ENCODE measurements around the gene FN3K.

The FN3K gene

DNA sequence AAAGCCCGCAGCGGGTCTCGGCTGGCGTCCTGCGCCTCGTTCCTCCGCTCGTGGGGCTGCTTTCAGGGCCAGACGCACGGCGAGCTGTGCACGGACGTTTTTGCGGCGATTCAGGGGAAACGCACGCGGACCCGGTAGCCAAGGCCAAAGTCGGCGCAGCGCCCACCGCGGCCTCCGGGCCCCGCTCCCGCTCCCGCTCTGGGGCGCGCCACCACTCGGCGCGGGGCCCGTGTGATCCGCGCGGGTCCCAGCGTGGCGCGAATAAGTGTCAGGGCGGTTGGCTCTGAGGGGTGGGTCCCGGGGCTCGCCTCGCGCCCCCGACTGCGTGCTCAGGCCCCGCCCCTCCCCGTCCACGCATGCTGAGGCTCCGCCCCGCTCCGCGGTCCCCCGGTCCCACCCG is 15.8 kb downstream of the FN3K start:
- Histone ChIP-seq H3K4me1 (ENCODE audit: control insufficient read depth in 5 of 5, insufficient read depth in 5 of 5, low read length in 5 of 5) (peaks cover 0 to 14% (median 13%) of the 10 kb centered on the region in 5 donors), H3K9ac (ENCODE audit: low read length in 5 of 5) (no peak overlapping the region), H3K27ac (ENCODE audit: low read depth, low read length) (no peak overlapping the region), H3K9me3 (ENCODE audit: control insufficient read depth in 5 of 5, low read length in 5 of 5) (peaks cover 0 to 5% (median 2%) of the 10 kb centered on the region in 5 donors), H3K27me3 (ENCODE audit: control insufficient read depth in 5 of 5, insufficient read depth in 4 of 5, low read length in 5 of 5) (no peaks in the 10 kb centered on the region), H3K36me3 (ENCODE audit: control insufficient read depth in 5 of 5, insufficient read depth in 5 of 5, low read length in 5 of 5) (peaks cover 0 to 5% (median 0%) of the 10 kb centered on the region in 5 donors), H3K4me3 (ENCODE audit: low read depth in 1 of 5, low read length in 5 of 5) (peak overlapping the region in 4 of 5 donors; percentile 55 to 62 (median 60))

DNA sequence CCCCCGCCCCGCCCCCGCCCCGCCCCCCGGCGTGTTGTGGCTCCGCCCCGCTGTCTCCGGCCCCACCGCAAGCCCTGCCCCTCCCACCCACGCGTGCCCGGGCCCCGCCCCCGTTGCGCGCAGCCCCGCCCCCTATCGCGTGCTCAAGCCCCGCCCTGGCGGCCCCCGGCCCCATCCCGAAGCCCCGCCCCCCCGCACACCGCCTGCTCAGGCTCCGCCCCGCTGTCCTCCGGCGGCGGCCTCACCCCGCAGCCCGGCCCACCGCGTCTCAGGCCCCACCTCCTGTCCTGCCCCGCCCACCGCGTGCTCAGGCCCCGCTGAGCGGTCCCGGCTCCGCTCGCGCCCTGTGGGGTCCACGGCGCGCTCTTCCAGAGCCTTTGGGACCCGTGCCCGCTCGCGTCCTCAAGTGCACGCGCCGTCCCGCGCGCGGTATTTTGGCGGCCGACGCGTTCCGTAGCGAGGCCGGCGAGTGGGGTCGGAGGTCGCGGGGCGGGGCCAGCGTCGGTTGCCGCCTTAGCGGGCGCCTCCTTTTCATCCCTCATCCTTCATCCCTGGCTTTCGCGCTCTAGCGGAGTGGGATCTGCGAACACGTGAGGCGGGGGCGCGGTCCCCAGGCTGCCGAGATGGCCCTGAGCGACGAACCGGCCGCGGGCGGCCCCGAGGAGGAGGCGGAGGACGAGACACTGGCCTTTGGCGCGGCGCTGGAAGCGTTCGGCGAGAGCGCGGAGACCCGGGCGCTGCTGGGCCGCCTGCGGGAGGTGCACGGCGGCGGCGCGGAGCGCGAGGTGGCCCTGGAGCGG is 16.4 kb downstream of the FN3K start, which contains the start of gene TBCD:
TSS of gene TBCD (plus strand) at position 495 of the 800 bp plus-strand sequence. CDS start at position 624, 129 bp downstream.
- peak within 1 kb of the TSS; percentile 62 for H3K27ac ChIP-seq (ENCODE audit: low read depth, low read length)
- H3K36me3 ChIP-seq (ENCODE audit: control insufficient read depth in 5 of 5, insufficient read depth in 5 of 5, low read length in 5 of 5): peaks cover 0 to 7% (median 0%) of the 10 kb centered on the region in 5 donors
- H3K9ac ChIP-seq (ENCODE audit: low read length in 5 of 5): peak within 1 kb of the TSS in 4 of 5 donors; percentile 31 to 74 (median 65)
- peaks cover 0 to 14% (median 13%) of the 10 kb centered on the region in 5 donors for H3K4me1 ChIP-seq (ENCODE audit: control insufficient read depth in 5 of 5, insufficient read depth in 5 of 5, low read length in 5 of 5)
- no peaks in the 10 kb centered on the region for H3K27me3 ChIP-seq (ENCODE audit: control insufficient read depth in 5 of 5, insufficient read depth in 4 of 5, low read length in 5 of 5)
- peak within 1 kb of the TSS in 4 of 5 donors; percentile 72 to 90 (median 81) for H3K4me3 ChIP-seq (ENCODE audit: low read depth in 1 of 5, low read length in 5 of 5)
- peaks cover 0 to 4% (median 2%) of the 10 kb centered on the region in 5 donors for H3K9me3 ChIP-seq (ENCODE audit: control insufficient read depth in 5 of 5, low read length in 5 of 5)

DNA sequence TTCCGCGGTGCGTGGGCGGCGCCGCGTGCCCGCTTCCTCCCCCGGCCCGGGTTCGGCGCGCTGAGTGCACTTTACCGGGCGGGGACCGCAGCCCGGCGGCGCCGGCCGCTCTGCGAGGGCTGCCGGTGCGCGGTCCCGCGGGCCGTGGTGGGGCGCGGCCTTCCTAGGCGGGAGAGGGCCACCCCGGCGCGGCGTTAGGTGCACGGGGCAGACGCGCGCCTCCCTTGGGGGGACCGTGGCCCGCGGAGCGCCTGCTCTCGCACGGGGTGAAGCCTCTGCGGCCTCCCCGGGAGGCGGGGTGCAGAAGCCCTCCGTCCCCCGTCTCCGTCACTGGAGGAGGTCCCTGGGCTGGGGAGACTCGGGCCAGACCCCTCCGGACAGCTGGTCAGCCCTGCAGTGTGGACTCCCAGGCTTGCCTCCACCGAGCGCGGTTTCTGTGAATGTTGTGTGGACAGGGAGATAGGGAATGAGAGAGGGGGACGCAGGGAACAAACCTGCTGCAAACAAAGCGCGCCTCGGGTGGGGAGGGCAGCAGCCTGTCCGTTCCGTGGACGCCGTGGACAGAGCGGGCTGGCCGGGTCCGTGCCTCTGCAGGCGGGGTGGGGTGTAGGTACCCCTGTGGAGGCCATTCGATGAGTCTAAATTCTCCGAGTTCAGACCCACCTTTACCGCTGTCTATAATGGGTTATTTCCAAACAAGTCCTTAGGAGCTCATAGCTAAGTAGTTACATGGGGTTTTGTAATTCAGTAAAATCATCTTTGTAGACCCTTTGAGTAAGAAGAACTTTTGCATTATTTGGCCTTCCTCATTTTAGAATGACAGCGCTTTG is 17.2 kb downstream of the FN3K start:
- Histone ChIP-seq H3K9me3 (ENCODE audit: control insufficient read depth in 5 of 5, low read length in 5 of 5) (no peaks in the 10 kb centered on the region), H3K4me3 (ENCODE audit: low read depth in 1 of 5, low read length in 5 of 5) (peak overlapping the region; percentile 22 to 90 (median 75)), H3K27me3 (ENCODE audit: control insufficient read depth in 5 of 5, insufficient read depth in 4 of 5, low read length in 5 of 5) (no peaks in the 10 kb centered on the region), H3K4me1 (ENCODE audit: control insufficient read depth in 5 of 5, insufficient read depth in 5 of 5, low read length in 5 of 5) (peaks cover 0 to 14% (median 13%) of the 10 kb centered on the region in 5 donors), H3K9ac (ENCODE audit: low read length in 5 of 5) (peak overlapping the region in 4 of 5 donors; percentile 31 to 74 (median 65)), H3K27ac (ENCODE audit: low read depth, low read length) (peak overlapping the region; percentile 62), H3K36me3 (ENCODE audit: control insufficient read depth in 5 of 5, insufficient read depth in 5 of 5, low read length in 5 of 5) (peaks cover 0 to 7% (median 0%) of the 10 kb centered on the region in 5 donors)

DNA sequence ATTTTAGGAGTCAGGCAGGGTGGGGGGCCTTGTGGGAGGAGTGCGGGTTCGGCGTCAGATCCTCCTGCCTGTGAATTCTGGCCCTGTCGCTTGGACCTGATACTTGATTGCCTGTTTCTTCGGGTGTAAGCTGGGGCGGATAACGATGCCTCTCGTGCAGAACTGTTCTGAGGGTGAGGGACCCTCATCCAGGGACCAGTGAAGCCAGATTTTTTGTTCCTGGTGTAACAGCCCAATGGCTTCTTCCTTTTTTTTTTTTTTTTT is 17.7 kb downstream of the FN3K start:
- H3K4me3 ChIP-seq (ENCODE audit: low read depth in 1 of 5, low read length in 5 of 5): peak overlapping the region in 4 of 5 donors; percentile 22 to 90 (median 74)
- H3K9me3 ChIP-seq (ENCODE audit: control insufficient read depth in 5 of 5, low read length in 5 of 5): no peaks in the 10 kb centered on the region
- peak overlapping the region in 2 of 5 donors; percentile 60 to 74 for H3K9ac ChIP-seq (ENCODE audit: low read length in 5 of 5)
- H3K27ac ChIP-seq (ENCODE audit: low read depth, low read length): no peak overlapping the region
- H3K36me3 ChIP-seq (ENCODE audit: control insufficient read depth in 5 of 5, insufficient read depth in 5 of 5, low read length in 5 of 5): peaks cover 0 to 7% (median 0%) of the 10 kb centered on the region in 5 donors
- no peaks in the 10 kb centered on the region for H3K27me3 ChIP-seq (ENCODE audit: control insufficient read depth in 5 of 5, insufficient read depth in 4 of 5, low read length in 5 of 5)
- peaks cover 0 to 14% (median 13%) of the 10 kb centered on the region in 5 donors for H3K4me1 ChIP-seq (ENCODE audit: control insufficient read depth in 5 of 5, insufficient read depth in 5 of 5, low read length in 5 of 5)

DNA sequence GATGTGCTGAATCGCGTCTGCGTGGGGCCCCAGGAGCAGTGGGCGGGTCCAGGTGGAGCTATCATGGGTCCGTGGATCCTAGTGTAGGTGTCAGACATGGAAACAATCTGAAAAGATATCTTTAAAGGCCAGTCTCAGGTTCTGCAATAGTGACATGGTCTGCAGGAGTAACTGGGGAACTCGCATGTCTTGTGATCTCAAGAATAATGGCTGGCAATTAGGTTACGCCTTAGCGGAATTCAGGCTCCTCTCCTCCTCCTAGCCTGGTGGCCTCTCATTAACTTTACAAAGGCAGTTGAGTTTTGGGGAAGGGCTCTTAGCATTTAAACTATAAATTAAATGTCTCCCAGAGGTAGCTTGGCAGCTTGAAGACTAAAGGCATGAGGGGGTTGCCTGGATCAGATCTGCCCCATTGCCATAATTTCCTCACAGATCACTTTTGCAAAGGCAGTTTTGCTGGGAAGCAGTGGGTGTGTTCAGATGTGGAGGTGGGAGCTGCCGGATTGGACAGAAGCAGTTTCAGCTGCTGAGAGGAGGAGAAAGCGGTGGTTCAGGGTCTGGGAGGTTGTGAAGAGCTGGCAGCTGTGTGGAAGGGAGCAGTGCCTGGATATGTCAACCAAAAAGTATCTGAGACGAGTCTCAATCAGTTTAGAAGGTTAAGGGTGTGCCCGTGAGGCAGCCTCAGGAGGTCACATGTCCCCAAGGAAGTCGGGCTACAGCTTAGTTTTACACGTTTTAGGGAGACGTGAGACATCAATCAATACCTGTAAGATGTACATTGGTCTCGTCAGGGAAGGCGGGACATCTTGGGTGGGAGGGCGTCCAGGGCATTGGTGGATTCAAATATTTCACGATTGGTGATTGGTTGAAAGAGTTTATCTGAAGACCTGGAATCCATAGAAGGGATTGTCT is 19.1 kb downstream of the FN3K start:
- Histone ChIP-seq H3K9me3 (ENCODE audit: control insufficient read depth in 5 of 5, low read length in 5 of 5) (no peaks in the 10 kb centered on the region), H3K4me1 (ENCODE audit: control insufficient read depth in 5 of 5, insufficient read depth in 5 of 5, low read length in 5 of 5) (peaks cover 0 to 14% (median 13%) of the 10 kb centered on the region in 5 donors), H3K27me3 (ENCODE audit: control insufficient read depth in 5 of 5, insufficient read depth in 4 of 5, low read length in 5 of 5) (no peaks in the 10 kb centered on the region), H3K9ac (ENCODE audit: low read length in 5 of 5) (no peak overlapping the region), H3K27ac (ENCODE audit: low read depth, low read length) (no peak overlapping the region), H3K36me3 (ENCODE audit: control insufficient read depth in 5 of 5, insufficient read depth in 5 of 5, low read length in 5 of 5) (peaks cover 0 to 4% (median 0%) of the 10 kb centered on the region in 5 donors), H3K4me3 (ENCODE audit: low read depth in 1 of 5, low read length in 5 of 5) (no peak overlapping the region)

DNA sequence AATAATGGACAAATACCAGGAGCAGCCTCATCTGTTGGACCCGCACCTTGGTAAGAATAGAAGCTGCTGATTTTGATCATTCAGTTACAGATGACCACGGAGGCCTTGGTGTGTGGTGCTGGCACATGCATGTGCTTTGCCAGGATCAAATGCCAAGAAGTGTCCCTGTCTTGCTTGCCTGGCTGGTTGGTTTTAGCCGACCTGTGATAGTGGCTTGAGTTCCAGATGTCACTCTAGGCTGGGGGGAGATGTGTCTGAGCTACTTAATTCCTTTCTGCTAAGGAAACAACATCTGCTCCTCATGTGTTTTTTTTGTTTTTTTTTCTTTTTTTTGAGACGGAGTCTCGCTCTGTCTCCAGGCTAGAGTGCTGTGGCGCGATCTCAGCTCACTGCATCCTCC is 20.8 kb downstream of the FN3K start:
- Histone ChIP-seq H3K27ac (ENCODE audit: low read depth, low read length) (no peak overlapping the region), H3K36me3 (ENCODE audit: control insufficient read depth in 5 of 5, insufficient read depth in 5 of 5, low read length in 5 of 5) (peaks cover 0 to 4% (median 3%) of the 10 kb centered on the region in 5 donors), H3K9me3 (ENCODE audit: control insufficient read depth in 5 of 5, low read length in 5 of 5) (no peaks in the 10 kb centered on the region), H3K4me1 (ENCODE audit: control insufficient read depth in 5 of 5, insufficient read depth in 5 of 5, low read length in 5 of 5) (peaks cover 0 to 14% (median 12%) of the 10 kb centered on the region in 5 donors), H3K4me3 (ENCODE audit: low read depth in 1 of 5, low read length in 5 of 5) (no peak overlapping the region), H3K9ac (ENCODE audit: low read length in 5 of 5) (no peak overlapping the region), H3K27me3 (ENCODE audit: control insufficient read depth in 5 of 5, insufficient read depth in 4 of 5, low read length in 5 of 5) (no peaks in the 10 kb centered on the region)

DNA sequence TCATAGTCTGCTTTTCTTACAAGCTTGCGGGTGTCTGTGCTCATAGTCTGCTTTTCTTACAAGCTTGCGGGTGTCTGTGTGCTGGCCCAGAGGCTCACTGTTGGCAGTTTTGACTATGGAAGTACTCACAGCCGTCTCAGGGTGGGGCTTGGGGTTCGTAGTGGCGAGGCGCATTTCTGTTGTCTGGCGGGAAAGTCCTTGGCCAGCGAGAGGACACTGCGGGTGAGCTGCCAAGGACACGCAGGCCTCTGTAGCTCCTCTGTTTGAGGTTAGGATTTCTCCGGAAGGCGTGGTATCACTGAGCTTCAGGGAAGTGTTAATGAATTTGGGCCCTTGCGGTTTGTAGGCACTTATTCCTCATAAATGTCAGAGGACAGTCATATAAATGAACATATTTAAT is 30.0 kb downstream of the FN3K start:
- Histone ChIP-seq H3K9me3 (ENCODE audit: control insufficient read depth in 5 of 5, low read length in 5 of 5) (no peaks in the 10 kb centered on the region), H3K4me1 (ENCODE audit: control insufficient read depth in 5 of 5, insufficient read depth in 5 of 5, low read length in 5 of 5) (no peaks in the 10 kb centered on the region), H3K4me3 (ENCODE audit: low read depth in 1 of 5, low read length in 5 of 5) (no peak overlapping the region), H3K36me3 (ENCODE audit: control insufficient read depth in 5 of 5, insufficient read depth in 5 of 5, low read length in 5 of 5) (peaks cover 7 to 50% (median 37%) of the 10 kb centered on the region in 5 donors), H3K27me3 (ENCODE audit: control insufficient read depth in 5 of 5, insufficient read depth in 4 of 5, low read length in 5 of 5) (no peaks in the 10 kb centered on the region), H3K9ac (ENCODE audit: low read length in 5 of 5) (no peak overlapping the region), H3K27ac (ENCODE audit: low read depth, low read length) (no peak overlapping the region)

DNA sequence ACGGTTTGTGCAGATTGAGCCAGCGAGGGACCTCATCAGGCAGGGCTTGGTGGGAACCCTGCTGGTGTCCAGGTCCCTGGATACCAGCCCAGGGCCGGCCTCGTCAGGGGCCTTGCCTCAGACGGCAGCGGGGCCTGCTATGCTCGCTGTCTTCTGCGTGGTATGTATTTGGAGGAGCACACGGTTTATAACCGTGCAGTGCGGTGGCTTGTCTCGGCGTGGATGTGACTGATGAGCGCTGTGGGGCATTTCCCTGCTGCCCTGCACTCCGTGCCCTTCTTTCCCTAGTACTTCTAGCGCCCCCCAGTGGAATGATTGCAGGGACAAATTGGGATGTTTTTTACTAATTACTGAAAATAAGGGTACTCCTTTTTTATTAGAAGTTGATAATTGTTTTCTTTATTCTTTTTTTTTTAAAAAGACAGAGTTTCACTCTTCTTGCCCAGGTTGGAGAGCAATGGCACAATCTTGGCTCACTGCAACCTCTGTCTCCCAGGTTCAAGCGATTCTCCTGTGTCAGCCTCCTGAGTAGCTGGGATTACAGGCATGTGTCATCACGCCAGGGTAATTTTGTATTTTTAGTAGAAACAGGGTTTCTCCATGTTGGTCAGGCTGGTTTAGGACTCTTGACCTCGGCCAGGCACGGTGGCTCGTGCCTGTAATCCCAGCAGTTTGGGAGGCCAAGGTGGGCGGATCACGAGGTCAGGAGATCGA is 31.8 kb downstream of the FN3K start:
- no peak overlapping the region for H3K4me3 ChIP-seq (ENCODE audit: low read depth in 1 of 5, low read length in 5 of 5)

DNA sequence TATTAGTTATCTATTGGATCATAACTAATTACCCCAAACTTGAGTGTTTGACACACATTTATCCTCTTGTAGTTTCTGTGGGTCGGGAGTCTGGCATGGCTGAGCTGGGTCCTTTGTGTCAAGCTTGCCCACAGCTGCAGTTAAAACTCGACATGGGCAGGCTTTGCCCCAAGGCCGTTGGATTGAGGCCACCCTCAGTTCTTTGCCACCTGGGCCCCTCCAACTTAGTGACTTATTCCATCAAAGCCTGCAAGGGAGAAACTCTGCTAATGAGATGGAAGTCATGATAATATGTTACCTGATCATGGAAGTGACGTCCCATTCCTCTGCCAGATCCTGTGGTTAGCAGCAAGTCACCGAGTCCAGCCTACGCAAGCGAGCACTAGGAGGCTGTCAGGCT is 33.6 kb downstream of the FN3K start:
- H3K9ac ChIP-seq (ENCODE audit: low read length in 5 of 5): no peak overlapping the region
- peaks cover 5 to 57% (median 40%) of the 10 kb centered on the region in 5 donors for H3K36me3 ChIP-seq (ENCODE audit: control insufficient read depth in 5 of 5, insufficient read depth in 5 of 5, low read length in 5 of 5)
- no peak overlapping the region for H3K4me3 ChIP-seq (ENCODE audit: low read depth in 1 of 5, low read length in 5 of 5)
- H3K9me3 ChIP-seq (ENCODE audit: control insufficient read depth in 5 of 5, low read length in 5 of 5): no peaks in the 10 kb centered on the region
- H3K4me1 ChIP-seq (ENCODE audit: control insufficient read depth in 5 of 5, insufficient read depth in 5 of 5, low read length in 5 of 5): no peaks in the 10 kb centered on the region
- no peak overlapping the region for H3K27ac ChIP-seq (ENCODE audit: low read depth, low read length)
- no peaks in the 10 kb centered on the region for H3K27me3 ChIP-seq (ENCODE audit: control insufficient read depth in 5 of 5, insufficient read depth in 4 of 5, low read length in 5 of 5)

More for the DNA sequence above, 31.8 kb downstream of the FN3K start:
- Histone ChIP-seq H3K9me3 (ENCODE audit: control insufficient read depth in 5 of 5, low read length in 5 of 5) (no peaks in the 10 kb centered on the region), H3K36me3 (ENCODE audit: control insufficient read depth in 5 of 5, insufficient read depth in 5 of 5, low read length in 5 of 5) (peaks cover 7 to 51% (median 40%) of the 10 kb centered on the region in 5 donors), H3K4me1 (ENCODE audit: control insufficient read depth in 5 of 5, insufficient read depth in 5 of 5, low read length in 5 of 5) (no peaks in the 10 kb centered on the region), H3K27ac (ENCODE audit: low read depth, low read length) (no peak overlapping the region), H3K27me3 (ENCODE audit: control insufficient read depth in 5 of 5, insufficient read depth in 4 of 5, low read length in 5 of 5) (no peaks in the 10 kb centered on the region), H3K9ac (ENCODE audit: low read length in 5 of 5) (no peak overlapping the region)
